NCI-H2196 treated with DMSO at 0.1 percent for 48 hours (cell line): ENCODE data around the gene CAMK4.
A peak's percentile ranks its signal among the peaks of the same experiment; 100 is the strongest.

Experiments used
- DNase-seq: peaks from one replicate; lab custom pipeline; 2025; ENCODE audit not compliant: unreplicated experiment; lab: John Stamatoyannopoulos, UW

The CAMK4 gene

GRCh38 chr5:111478898-111479297 lies 254.7 kb downstream of the CAMK4 start:
- no peak for DNase-seq

- no peak for DNase-seq
Measured at GRCh38 chr5:111480346-111480745, 256.2 kb downstream of the CAMK4 start.

GRCh38 chr5:111486055-111486454 lies 261.9 kb downstream of the CAMK4 start:
- DNase-seq = no peak

- no peak for DNase-seq
Measured at GRCh38 chr5:111486926-111487325, 262.7 kb downstream of the CAMK4 start.

GRCh38 chr5:111488353-111488752 lies 264.2 kb downstream of the CAMK4 start:
- no peak for DNase-seq

- DNase-seq = no peak
Measured at GRCh38 chr5:111493031-111493430, 268.8 kb downstream of the CAMK4 start.

GRCh38 chr5:111494355-111494999 lies 270.3 kb downstream of the CAMK4 start:
- DNase-seq = no peak

- DNase-seq = no peak
Measured at GRCh38 chr5:111495159-111495558, 271.0 kb downstream of the CAMK4 start.

- DNase-seq = no peak
Measured at GRCh38 chr5:111498346-111498745, 274.2 kb downstream of the CAMK4 start.

- no peak for DNase-seq
Measured at GRCh38 chr5:111502956-111503355, 278.8 kb downstream of the CAMK4 start.

GRCh38 chr5:111505096-111505495 lies 280.9 kb downstream of the CAMK4 start:
- DNase-seq = no peak

- DNase-seq = no peak
Measured at GRCh38 chr5:111507276-111507675, 283.1 kb downstream of the CAMK4 start.

GRCh38 chr5:111509119-111509518 lies 284.9 kb downstream of the CAMK4 start:
- DNase-seq = no peak

GRCh38 chr5:111511174-111511830 lies 287.1 kb downstream of the CAMK4 start:
- DNase-seq = no peak

- DNase-seq = no peak
Measured at GRCh38 chr5:111511831-111512374, 287.7 kb downstream of the CAMK4 start.

- peak; percentile 88 for DNase-seq
Measured at GRCh38 chr5:111512375-111513130, 288.4 kb downstream of the CAMK4 start, which contains the start of gene STARD4. Gene STARD4 (minus strand): TSS chr5:111512535. CDS start chr5:111507433, 5,102 bp downstream.

- no peak for DNase-seq
Measured at GRCh38 chr5:111513131-111513520, 288.9 kb downstream of the CAMK4 start.

GRCh38 chr5:111514087-111514486 lies 289.9 kb downstream of the CAMK4 start:
- DNase-seq = no peak

- DNase-seq = no peak
Measured at GRCh38 chr5:111517853-111518501, 293.8 kb downstream of the CAMK4 start.

- DNase-seq = no peak
Measured at GRCh38 chr5:111518777-111519176, 294.6 kb downstream of the CAMK4 start.

GRCh38 chr5:111520908-111521307 lies 296.7 kb downstream of the CAMK4 start:
- DNase-seq = no peak
